ENCODE measurements around the gene TMEM38B.

TMEM38B gene

GRCh38 chr9:105694190-105694847 is at the start of gene TMEM38B:
TMEM38B (plus strand) TSS chr9:105694541; CDS start chr9:105694661, 120 bp downstream.
- DNase-seq, result peak; percentile 27

GRCh38 chr9:105646879-105647594 is 47.3 kb upstream of the TMEM38B start:
- DNase-seq, result no peak

- DNase-seq, result no peak
Measured at GRCh38 chr9:105647595-105648349, 46.6 kb upstream of the TMEM38B start.

GRCh38 chr9:105651806-105652205 is 42.5 kb upstream of the TMEM38B start:
- DNase-seq, result no peak

- peak; percentile 3 for DNase-seq
Measured at GRCh38 chr9:105656131-105656921, 38.0 kb upstream of the TMEM38B start.

- no peak for DNase-seq
Measured at GRCh38 chr9:105658351-105658750, 36.0 kb upstream of the TMEM38B start.

- DNase-seq, result peak; percentile 1
Measured at GRCh38 chr9:105661011-105661410, 33.3 kb upstream of the TMEM38B start.

GRCh38 chr9:105662184-105663104 is 31.9 kb upstream of the TMEM38B start, which contains the start of gene TAL2:
TAL2 (plus strand) TSS chr9:105662457; CDS start chr9:105662497, 40 bp downstream.
- no peak for DNase-seq

- DNase-seq, result no peak
Measured at GRCh38 chr9:105663914-105664313, 30.4 kb upstream of the TMEM38B start.

GRCh38 chr9:105667867-105668266 is 26.5 kb upstream of the TMEM38B start:
- DNase-seq, result no peak

- no peak for DNase-seq
Measured at GRCh38 chr9:105670315-105670714, 24.0 kb upstream of the TMEM38B start.

GRCh38 chr9:105670775-105671174 is 23.6 kb upstream of the TMEM38B start:
- no peak for DNase-seq

- no peak for DNase-seq
Measured at GRCh38 chr9:105672711-105673234, 21.6 kb upstream of the TMEM38B start.

- DNase-seq, result no peak
Measured at GRCh38 chr9:105673850-105674387, 20.4 kb upstream of the TMEM38B start.

- DNase-seq, result no peak
Measured at GRCh38 chr9:105676351-105676923, 17.9 kb upstream of the TMEM38B start.

- no peak for DNase-seq
Measured at GRCh38 chr9:105678163-105678562, 16.2 kb upstream of the TMEM38B start.

GRCh38 chr9:105678781-105679180 is 15.6 kb upstream of the TMEM38B start:
- no peak for DNase-seq

- no peak for DNase-seq
Measured at GRCh38 chr9:105679257-105680022, 14.9 kb upstream of the TMEM38B start.

GRCh38 chr9:105681313-105681712 is 13.0 kb upstream of the TMEM38B start:
- no peak for DNase-seq

- DNase-seq, result no peak
Measured at GRCh38 chr9:105681724-105682123, 12.6 kb upstream of the TMEM38B start.
